Progenitor cell of endocrine pancreas (in vitro differentiated cells): ENCODE data around the gene DGKG. TPM values are rescaled to one million over a fixed set of nuclear protein-coding genes. Genes with fewer than 3 reads are reported as not detected.
A peak's percentile ranks its signal among the peaks of the same experiment; 100 is the strongest.

ENCODE experiments used
- DNase-seq: peaks from one replicate; pipeline ENCODE4 v3.0.0; 2021; ENCODE audit warnings: low spot score; ENCODE audit not compliant: unreplicated experiment
- H3K27ac Mint-ChIP-seq: 2 replicates; pipeline ENCODE4 v1.8.0; 2021; ENCODE audit warnings: mild to moderate bottlenecking, moderate library complexity, mixed read lengths
- H3K27me3 Mint-ChIP-seq: 2 replicates; pipeline ENCODE4 v1.8.0; 2021; ENCODE audit warnings: mixed read lengths
- H3K36me3 Mint-ChIP-seq: 2 replicates; pipeline ENCODE4 v1.8.0; 2022; ENCODE audit warnings: mixed read lengths; ENCODE audit not compliant: insufficient read depth
- H3K4me1 Mint-ChIP-seq: 2 replicates; pipeline ENCODE4 v1.8.0; 2021; ENCODE audit warnings: low read depth, mixed read lengths
- H3K4me3 Mint-ChIP-seq: 2 replicates; pipeline ENCODE4 v1.8.0; 2021; ENCODE audit warnings: low read depth, mild to moderate bottlenecking, moderate library complexity, mixed read lengths
- H3K9me3 Mint-ChIP-seq: 2 replicates; pipeline ENCODE4 v1.8.0; 2021; ENCODE audit warnings: low read depth, mixed read lengths
- CTCF ChIP-seq: fragments of 200-600 bp; sonication (generic); IDR thresholded peaks from one replicate; pipeline ENCODE4 v1.5.0; 2021; ENCODE audit warnings: antibody characterized with exemption, mild to moderate bottlenecking; ENCODE audit not compliant: unreplicated experiment
- total RNA-seq: library from RNA; stranded (reverse); gene quantifications from 2 replicates; pipeline ENCODE4 v1.2.1, GENCODE V29; 2021

Gene DGKG
- total RNA-seq, 1 donor from 2014 or later, result 0.17 TPM

- peaks cover 5% of the 10 kb centered on the region for H3K27me3 Mint-ChIP-seq
- no peak overlapping the region for H3K27ac Mint-ChIP-seq
- TF ChIP-seq CTCF, result no peak
- no peak for DNase-seq
- no peaks in the 10 kb centered on the region for H3K9me3 Mint-ChIP-seq
- peaks cover 1% of the 10 kb centered on the region for H3K4me1 Mint-ChIP-seq
- no peaks in the 10 kb centered on the region for H3K36me3 Mint-ChIP-seq
- H3K4me3 Mint-ChIP-seq, result no peak overlapping the region
Measured at GRCh38 chr3:186315581-186316354, 46.3 kb downstream of the DGKG start.

GRCh38 chr3:186314896-186315295, 47.1 kb downstream of the DGKG start:
- no peaks in the 10 kb centered on the region for H3K9me3 Mint-ChIP-seq
- H3K27ac Mint-ChIP-seq, result no peak overlapping the region
- TF ChIP-seq CTCF, result no peak
- no peaks in the 10 kb centered on the region for H3K36me3 Mint-ChIP-seq
- H3K4me3 Mint-ChIP-seq, result no peak overlapping the region
- peaks cover 5% of the 10 kb centered on the region for H3K27me3 Mint-ChIP-seq
- DNase-seq, result no peak
- peaks cover 1% of the 10 kb centered on the region for H3K4me1 Mint-ChIP-seq

- Mint-ChIP-seq H3K27ac (no peak overlapping the region), H3K4me1 (no peaks in the 10 kb centered on the region), H3K27me3 (peaks cover 3% of the 10 kb centered on the region), H3K9me3 (no peaks in the 10 kb centered on the region), H3K36me3 (no peaks in the 10 kb centered on the region), H3K4me3 (no peak overlapping the region)
- no peak for DNase-seq
- no peak for TF ChIP-seq CTCF
Measured at GRCh38 chr3:186311441-186311840, 50.6 kb downstream of the DGKG start.

- Mint-ChIP-seq H3K27me3 (peaks cover 7% of the 10 kb centered on the region), H3K4me3 (no peak overlapping the region), H3K36me3 (no peaks in the 10 kb centered on the region), H3K4me1 (no peaks in the 10 kb centered on the region), H3K9me3 (no peaks in the 10 kb centered on the region), H3K27ac (no peak overlapping the region)
- no peak for DNase-seq
- TF ChIP-seq CTCF, result no peak
Measured at GRCh38 chr3:186308549-186308948, 53.5 kb downstream of the DGKG start.

GRCh38 chr3:186307594-186308221, 54.3 kb downstream of the DGKG start:
- Mint-ChIP-seq H3K4me3 (no peak overlapping the region), H3K27ac (no peak overlapping the region), H3K9me3 (no peaks in the 10 kb centered on the region), H3K4me1 (no peaks in the 10 kb centered on the region), H3K27me3 (peaks cover 13% of the 10 kb centered on the region), H3K36me3 (no peaks in the 10 kb centered on the region)
- TF ChIP-seq CTCF, result no peak
- DNase-seq, result peak; percentile 25
